NT2/D1 (cell line): ENCODE measurements around the gene RNF135.
A peak's percentile ranks its signal among the peaks of the same experiment; 100 is the strongest.

Source experiments
- DNase-seq: peaks from one replicate; pipeline ENCODE4 v3.0.0-alpha.2; 2011; ENCODE audit warnings: low read depth, low spot score
- H3K27me3 ChIP-seq: 2 replicates; pipeline ENCODE4 v1.6.0; 2011; ENCODE audit warnings: mild to moderate bottlenecking; ENCODE audit not compliant: insufficient read length, insufficient read depth
- H3K36me3 ChIP-seq: 2 replicates; pipeline ENCODE4 v1.6.1; 2011; ENCODE audit warnings: mild to moderate bottlenecking, low read length, mixed read lengths; ENCODE audit not compliant: insufficient read depth, insufficient read length
- H3K4me1 ChIP-seq: 2 replicates; pipeline ENCODE4 v1.5.1; 2011; ENCODE audit not compliant: insufficient read depth, insufficient read length
- H3K4me3 ChIP-seq: 2 replicates; pipeline ENCODE4 v1.5.1; 2011; ENCODE audit warnings: low read depth; ENCODE audit not compliant: insufficient read length
- H3K9ac ChIP-seq: 2 replicates; pipeline ENCODE4 v1.6.0; 2011; ENCODE audit warnings: low read depth; ENCODE audit not compliant: insufficient read length
- H3K9me3 ChIP-seq: 2 replicates; pipeline ENCODE4 v1.5.1; 2011; ENCODE audit warnings: mild to moderate bottlenecking, low read length; ENCODE audit not compliant: insufficient read depth
- SUZ12 ChIP-seq: IDR thresholded peaks from 2 replicates; pipeline ENCODE4 v1.6.1; 2011; ENCODE audit not compliant: insufficient read length, insufficient read depth; ENCODE audit errors: extremely low read depth
- YY1 ChIP-seq: IDR thresholded peaks from 2 replicates; pipeline ENCODE4 v1.6.1; 2011; ENCODE audit not compliant: insufficient read length, insufficient read depth
- ZNF274 ChIP-seq: IDR thresholded peaks from 2 replicates; pipeline ENCODE4 v1.6.1; 2011; ENCODE audit warnings: mild to moderate bottlenecking, low read depth, low read length

RNF135 gene, protein sequence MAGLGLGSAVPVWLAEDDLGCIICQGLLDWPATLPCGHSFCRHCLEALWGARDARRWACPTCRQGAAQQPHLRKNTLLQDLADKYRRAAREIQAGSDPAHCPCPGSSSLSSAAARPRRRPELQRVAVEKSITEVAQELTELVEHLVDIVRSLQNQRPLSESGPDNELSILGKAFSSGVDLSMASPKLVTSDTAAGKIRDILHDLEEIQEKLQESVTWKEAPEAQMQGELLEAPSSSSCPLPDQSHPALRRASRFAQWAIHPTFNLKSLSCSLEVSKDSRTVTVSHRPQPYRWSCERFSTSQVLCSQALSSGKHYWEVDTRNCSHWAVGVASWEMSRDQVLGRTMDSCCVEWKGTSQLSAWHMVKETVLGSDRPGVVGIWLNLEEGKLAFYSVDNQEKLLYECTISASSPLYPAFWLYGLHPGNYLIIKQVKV

DNA sequence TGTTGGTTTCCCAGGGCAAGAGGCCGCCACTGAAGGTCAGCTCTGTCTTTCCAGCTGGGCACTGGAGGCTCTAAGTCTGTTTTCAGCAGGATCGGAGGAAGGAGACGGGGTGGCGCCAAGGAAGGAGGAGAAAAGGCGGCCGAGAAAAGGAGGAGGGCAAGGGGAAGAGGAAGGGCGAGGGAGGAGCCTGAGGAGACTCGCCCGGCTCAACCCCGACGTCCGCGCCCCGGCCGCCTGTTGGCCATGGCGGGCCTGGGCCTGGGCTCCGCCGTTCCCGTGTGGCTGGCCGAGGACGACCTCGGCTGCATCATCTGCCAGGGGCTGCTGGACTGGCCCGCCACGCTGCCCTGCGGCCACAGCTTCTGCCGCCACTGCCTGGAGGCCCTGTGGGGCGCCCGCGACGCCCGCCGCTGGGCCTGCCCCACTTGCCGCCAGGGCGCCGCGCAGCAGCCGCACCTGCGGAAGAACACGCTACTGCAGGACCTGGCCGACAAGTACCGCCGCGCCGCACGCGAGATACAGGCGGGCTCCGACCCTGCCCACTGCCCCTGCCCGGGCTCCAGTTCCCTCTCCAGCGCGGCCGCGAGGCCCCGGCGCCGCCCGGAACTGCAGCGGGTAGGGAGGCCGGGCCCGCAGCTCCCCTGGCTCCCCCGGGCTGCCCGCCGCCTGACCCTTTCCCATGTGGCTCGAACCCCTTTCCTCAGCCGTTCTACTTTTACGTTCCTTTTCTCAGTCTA lies at the start of gene RNF135:
Gene RNF135 (plus strand): TSS at position 209 of the 737 bp plus-strand sequence. CDS start 35 bp downstream, at position 244.
- Histone ChIP-seq H3K4me1 (no peaks in the 10 kb centered on the region), H3K4me3 (peak within 1 kb of the TSS; percentile 60), H3K9me3 (no peaks in the 10 kb centered on the region), H3K27me3 (no peaks in the 10 kb centered on the region), H3K9ac (peak within 1 kb of the TSS; percentile 84), H3K36me3 (peaks cover 6% of the 10 kb centered on the region)
- DNase-seq: peak; percentile 63
- peak; percentile 36 for TF ChIP-seq YY1
- no peak for TF ChIP-seq ZNF274
- no peak for TF ChIP-seq SUZ12

GRCh38 chr17:30921544-30922196 lies 49.2 kb upstream of the RNF135 start, which contains the start of gene ADAP2:
Gene ADAP2, plus strand, starts transcription at chr17:30921945. Its CDS starts 70 bp downstream, at chr17:30922015.
- no peaks in the 10 kb centered on the region for H3K36me3 ChIP-seq
- no peak for DNase-seq
- TF ChIP-seq ZNF274 (no peak), YY1 (no peak), SUZ12 (no peak)
- no peaks in the 10 kb centered on the region for H3K9me3 ChIP-seq
- peaks cover 38% of the 10 kb centered on the region for H3K27me3 ChIP-seq
- H3K9ac ChIP-seq: peak within 1 kb of the TSS; percentile 21
- H3K4me1 ChIP-seq: no peaks in the 10 kb centered on the region
- peak within 1 kb of the TSS; percentile 36 for H3K4me3 ChIP-seq

DNA sequence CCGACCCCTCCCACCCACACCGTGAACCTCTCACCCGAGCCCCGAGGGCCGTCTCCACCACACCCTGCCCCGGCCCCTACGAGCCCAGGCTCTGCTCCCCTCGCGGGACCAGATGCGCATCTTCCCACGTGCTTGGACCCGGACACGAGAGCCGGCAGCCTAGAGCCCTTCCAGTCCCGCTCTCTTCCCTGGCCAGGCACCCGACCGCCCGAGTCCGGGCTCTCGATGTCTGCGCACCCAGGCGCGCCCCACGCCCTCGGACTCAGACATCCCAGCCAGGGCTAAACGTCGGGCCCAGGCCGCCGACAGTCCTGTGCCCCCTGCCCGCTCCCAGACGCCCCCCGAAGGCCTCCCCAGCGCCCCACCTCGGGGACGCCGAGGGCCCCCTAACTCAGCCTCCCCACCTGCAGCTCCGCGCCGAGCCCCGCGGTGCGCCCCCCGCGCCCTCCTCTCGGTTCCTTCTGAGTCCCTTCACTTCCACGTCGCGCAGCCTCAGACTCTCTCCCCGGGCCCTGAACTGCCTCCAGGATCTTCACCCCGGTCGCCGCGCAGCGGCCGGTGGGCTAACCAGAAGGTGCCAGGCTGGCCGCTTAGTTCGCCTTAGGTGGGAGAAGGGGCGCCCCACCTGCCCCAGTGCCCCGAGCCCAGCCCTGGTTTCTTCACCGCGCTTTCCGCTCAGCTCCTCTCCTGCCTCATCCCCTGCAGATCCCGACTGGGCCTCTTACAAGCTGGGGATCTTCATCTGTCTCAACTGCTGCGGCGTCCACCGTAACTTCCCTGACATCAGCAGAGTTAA lies 48.4 kb upstream of the RNF135 start:
- Histone ChIP-seq H3K4me3 (peak overlapping the region; percentile 36), H3K9ac (peak overlapping the region; percentile 21), H3K9me3 (no peaks in the 10 kb centered on the region), H3K4me1 (no peaks in the 10 kb centered on the region), H3K27me3 (peaks cover 38% of the 10 kb centered on the region), H3K36me3 (no peaks in the 10 kb centered on the region)
- no peak for DNase-seq
- no peak for TF ChIP-seq YY1
- no peak for TF ChIP-seq ZNF274
- TF ChIP-seq SUZ12: no peak

- DNase-seq: no peak
- Histone ChIP-seq H3K9ac (no peak overlapping the region), H3K9me3 (no peaks in the 10 kb centered on the region), H3K4me3 (no peak overlapping the region), H3K4me1 (no peaks in the 10 kb centered on the region), H3K36me3 (no peaks in the 10 kb centered on the region), H3K27me3 (peaks cover 38% of the 10 kb centered on the region)
- no peak for TF ChIP-seq ZNF274
- TF ChIP-seq YY1: no peak
- no peak for TF ChIP-seq SUZ12
These were observed 46.5 kb upstream of the RNF135 start for GRCh38 chr17:30924341-30924740.

DNA sequence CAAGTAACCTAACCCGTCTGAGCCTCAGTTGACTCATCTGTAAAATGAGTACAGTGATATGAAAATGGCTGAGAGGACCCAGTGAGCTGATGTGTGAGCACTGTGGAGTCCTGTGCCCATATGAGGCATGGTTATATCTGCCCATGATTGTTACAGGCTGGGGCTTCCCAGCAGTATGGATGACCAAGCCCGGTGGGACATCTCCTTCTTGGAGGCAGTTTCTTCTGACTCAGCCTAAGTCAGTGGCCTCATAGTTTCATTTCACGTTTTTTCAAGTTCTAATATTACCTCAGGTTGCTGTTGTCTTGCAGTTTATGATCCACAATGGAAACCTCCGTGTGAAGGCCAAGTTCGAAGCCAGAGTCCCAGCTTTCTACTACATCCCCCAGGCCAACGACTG lies 44.3 kb upstream of the RNF135 start:
- H3K9ac ChIP-seq: no peak overlapping the region
- no peaks in the 10 kb centered on the region for H3K36me3 ChIP-seq
- no peak for TF ChIP-seq SUZ12
- H3K9me3 ChIP-seq: no peaks in the 10 kb centered on the region
- no peaks in the 10 kb centered on the region for H3K4me1 ChIP-seq
- no peak overlapping the region for H3K4me3 ChIP-seq
- no peak for DNase-seq
- peaks cover 25% of the 10 kb centered on the region for H3K27me3 ChIP-seq

- DNase-seq: no peak
- TF ChIP-seq ZNF274: no peak
- no peaks in the 10 kb centered on the region for H3K36me3 ChIP-seq
- H3K9me3 ChIP-seq: no peaks in the 10 kb centered on the region
- peaks cover 12% of the 10 kb centered on the region for H3K27me3 ChIP-seq
- H3K4me3 ChIP-seq: no peak overlapping the region
- no peak overlapping the region for H3K9ac ChIP-seq
- H3K4me1 ChIP-seq: no peaks in the 10 kb centered on the region
These were observed 43.1 kb upstream of the RNF135 start for GRCh38 chr17:30927756-30928155.

GRCh38 chr17:30928584-30928983 lies 42.3 kb upstream of the RNF135 start:
- DNase-seq: no peak
- Histone ChIP-seq H3K36me3 (no peaks in the 10 kb centered on the region), H3K4me3 (no peak overlapping the region), H3K4me1 (no peaks in the 10 kb centered on the region), H3K9ac (no peak overlapping the region), H3K27me3 (peaks cover 4% of the 10 kb centered on the region), H3K9me3 (no peaks in the 10 kb centered on the region)
- TF ChIP-seq YY1 (no peak), SUZ12 (no peak), ZNF274 (no peak)
